PFSK-1 (cell line): Measurements from ENCODE around the gene TMPRSS7.

Experiments used
- FOXP2 ChIP-seq: optimal IDR thresholded peaks from 2 replicates; pipeline ENCODE3; 2011; ENCODE audit warnings: borderline replicate concordance, control low read depth, inconsistent platforms; ENCODE audit not compliant: insufficient read depth; ENCODE audit errors: extremely low read length, extremely low read depth
- POLR2AphosphoS5 ChIP-seq: IDR thresholded peaks from 2 replicates; pipeline ENCODE4 v1.6.1; 2012; ENCODE audit warnings: low read depth, mild to moderate bottlenecking, control low read depth, low read length, moderate library complexity
- REST ChIP-seq, 2 experiments: IDR thresholded peaks; 2 replicates each; pipeline versions ENCODE4 v1.6.1 to v1.8.0; 2011 to 2012; ENCODE audit warnings: low read depth in 2 of 2, low read length in 2 of 2, control low read depth in 1 of 2, inconsistent platforms in 1 of 2, mild to moderate bottlenecking in 1 of 2, moderate library complexity in 1 of 2; ENCODE audit not compliant: insufficient read depth in 1 of 2
- SIN3A ChIP-seq: IDR thresholded peaks from 2 replicates; pipeline ENCODE4 v1.6.1; 2012; ENCODE audit warnings: mild to moderate bottlenecking, low read length, moderate library complexity, borderline replicate concordance; ENCODE audit not compliant: insufficient read depth
- TAF1 ChIP-seq: IDR thresholded peaks from 2 replicates; pipeline ENCODE4 v1.6.1; 2012; ENCODE audit warnings: low read length, control low read depth, borderline replicate concordance; ENCODE audit not compliant: insufficient read depth

TMPRSS7 gene

DNA sequence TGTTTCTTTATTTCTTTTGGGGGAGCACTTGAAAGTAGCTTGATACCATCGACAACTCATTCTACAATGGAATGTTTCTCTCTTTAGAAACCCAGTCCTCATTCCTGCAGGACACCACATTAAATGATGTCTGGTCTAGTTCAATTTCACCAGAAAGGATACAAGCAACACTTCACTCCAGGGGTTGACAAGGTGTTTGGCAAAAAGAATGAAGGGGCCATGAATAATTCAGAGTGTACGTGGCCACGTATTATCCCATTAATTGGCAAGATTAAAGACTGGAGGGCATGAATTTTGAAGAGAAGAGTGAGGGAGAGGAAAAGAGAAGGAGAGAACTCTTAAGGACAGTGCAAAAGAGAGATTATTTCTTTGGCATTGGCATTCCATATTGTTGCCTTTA is 705 bp downstream of the TMPRSS7 start:
- no peak for TF ChIP-seq REST (IDR thresholded peaks at IDR 0.05; ENCODE audit: insufficient read depth in 1 of 2, low read depth in 2 of 2, low read length in 2 of 2)
- TF ChIP-seq POLR2AphosphoS5 = no peak
- no peak for TF ChIP-seq SIN3A
- no peak for TF ChIP-seq TAF1
- no peak for TF ChIP-seq FOXP2

DNA sequence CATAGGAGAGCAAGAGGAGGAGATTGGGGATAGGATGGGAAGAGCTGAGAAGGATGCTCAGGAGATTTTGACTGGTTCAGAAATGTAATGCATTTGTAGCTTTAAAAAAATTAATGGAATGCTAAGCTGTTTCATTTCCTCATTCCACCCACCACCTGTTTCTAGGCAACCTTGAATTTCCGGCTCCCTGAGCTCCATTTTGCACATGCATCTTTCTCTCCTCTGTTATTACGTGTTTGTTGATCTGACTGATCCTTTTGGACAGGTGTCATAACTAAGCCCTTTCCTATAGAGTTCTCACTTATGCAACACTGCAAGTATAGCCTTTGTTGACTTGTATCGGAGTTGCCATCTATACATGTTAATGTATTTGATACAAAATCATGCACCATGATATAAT is 4.3 kb downstream of the TMPRSS7 start:
- TF ChIP-seq POLR2AphosphoS5 = no peak
- TF ChIP-seq TAF1 = no peak
- TF ChIP-seq SIN3A = no peak

- TF ChIP-seq TAF1 (no peak), FOXP2 (no peak), POLR2AphosphoS5 (no peak), SIN3A (no peak), REST (IDR thresholded peaks at IDR 0.05; ENCODE audit: insufficient read depth in 1 of 2, low read depth in 2 of 2, low read length in 2 of 2) (no peak)
These were observed 6.8 kb downstream of the TMPRSS7 start for GRCh38 chr3:112041321-112041720.

- TF ChIP-seq REST (IDR thresholded peaks at IDR 0.05; ENCODE audit: insufficient read depth in 1 of 2, low read depth in 2 of 2, low read length in 2 of 2) (no peak), FOXP2 (no peak), POLR2AphosphoS5 (no peak), SIN3A (no peak), TAF1 (no peak)
These were observed 8.3 kb downstream of the TMPRSS7 start for GRCh38 chr3:112042842-112043280.

GRCh38 chr3:112043621-112044201 is 9.2 kb downstream of the TMPRSS7 start:
- TF ChIP-seq FOXP2 (no peak), POLR2AphosphoS5 (no peak), TAF1 (no peak), SIN3A (no peak), REST (IDR thresholded peaks at IDR 0.05; ENCODE audit: insufficient read depth in 1 of 2, low read depth in 2 of 2, low read length in 2 of 2) (no peak)
